Breast epithelium (tissue), 4 donors: ENCODE data around the gene ADA. TPM values are rescaled to one million over a fixed set of nuclear protein-coding genes. Genes with fewer than 3 reads are reported as not detected.

Experiments used
- DNase-seq, 2 donors: peaks; one replicate each; pipeline ENCODE4 v3.0.0-alpha.2; 2019; ENCODE audit warnings: low spot score in 2 of 2
- H3K27ac ChIP-seq, 2 donors: fragments of 200-600 bp; sonication (generic) in 1 of 2; one replicate each; pipeline ENCODE4 v1.5.1; 2016 to 2019; ENCODE audit warnings: mild to moderate bottlenecking in 1 of 2
- H3K27me3 ChIP-seq, 2 donors: fragments of 200-600 bp; sonication (generic) in 1 of 2; one replicate each; pipeline versions ENCODE4 v1.5.1 to v1.6.0; 2017 to 2019; ENCODE audit warnings: control low read depth in 1 of 2, mild to moderate bottlenecking in 1 of 2
- H3K36me3 ChIP-seq: fragments of 200-600 bp; one replicate; pipeline ENCODE4 v1.5.1; 2019
- H3K4me1 ChIP-seq, 2 donors: fragments of 200-600 bp; sonication (generic); one replicate each; pipeline ENCODE4 v1.5.1; 2016 to 2019; ENCODE audit warnings: control low read depth in 1 of 2
- H3K4me3 ChIP-seq, 3 donors: fragments of 200-600 bp; sonication (generic); 1 replicate in 2 of 3; 2 replicates in 1 of 3; pipeline ENCODE4 v1.5.1; 2016 to 2019; ENCODE audit warnings: mild to moderate bottlenecking in 3 of 3, moderate library complexity in 2 of 3
- H3K9me3 ChIP-seq, 2 donors: fragments of 200-600 bp; sonication (generic) in 1 of 2; one replicate each; pipeline ENCODE4 v1.5.1; 2016 to 2019; ENCODE audit warnings: control low read depth in 1 of 2
- CTCF ChIP-seq, 3 donors: fragments of 450-650 bp; IDR thresholded peaks; one replicate each; pipeline ENCODE4 v1.5.1; 2016 to 2017; ENCODE audit warnings: antibody characterized with exemption in 3 of 3, mild to moderate bottlenecking in 3 of 3, moderate library complexity in 3 of 3
- POLR2A ChIP-seq: fragments of 450-650 bp; IDR thresholded peaks from one replicate; pipeline ENCODE4 v1.6.1; 2016; ENCODE audit warnings: antibody characterized with exemption, mild to moderate bottlenecking, moderate library complexity
- POLR2AphosphoS5 ChIP-seq, 3 donors: sonication (generic); formaldehyde crosslinking; IDR thresholded peaks; one replicate each; pipeline ENCODE4 v1.6.1; 2017; ENCODE audit warnings: antibody characterized with exemption in 3 of 3
- intact Hi-C: fragments of 100-400 bp; cut with DNase I; formaldehyde crosslinking; loops from one replicate; pipeline ENCODE4 v1.15.1; 2023; ENCODE audit warnings: low total_unique reads
- total RNA-seq, 3 donors: library from RNA; depleted of rRNA; stranded (reverse); fragments of >200 nt; gene quantifications; one replicate each; pipeline ENCODE4 v1.1.0, GENCODE V29; 2016

Gene ADA
- total RNA-seq, 3 donors from 2014 or later, result 5.7 to 46.2 (median 11.5) TPM

- no peak for TF ChIP-seq POLR2AphosphoS5 (IDR thresholded peaks at IDR 0.05)
- TF ChIP-seq POLR2A, result no peak
- no peak for TF ChIP-seq CTCF (IDR thresholded peaks at IDR 0.05)
- no peaks in the 10 kb centered on the region for H3K27me3 ChIP-seq
- DNase-seq, result no peak
- H3K36me3 ChIP-seq, result no peaks in the 10 kb centered on the region
- H3K9me3 ChIP-seq, result peaks cover 0 to 4% of the 10 kb centered on the region in 2 donors
- no peak overlapping the region for H3K4me3 ChIP-seq
- peak overlapping the region in 1 of 2 donors; percentile 19 for H3K27ac ChIP-seq
- intact Hi-C loops, result loop anchor here (1.0 kb wide), 1 partner anchor 26 kb away; no protein-coding TSS in a partner anchor
- H3K4me1 ChIP-seq, result peaks cover 0 to 5% of the 10 kb centered on the region in 2 donors
Observed at GRCh38 chr20:44618318-44618731, 33.2 kb downstream of the ADA start.

- Histone ChIP-seq H3K36me3 (no peaks in the 10 kb centered on the region), H3K4me3 (no peak overlapping the region), H3K4me1 (peaks cover 0 to 5% of the 10 kb centered on the region in 2 donors), H3K27me3 (no peaks in the 10 kb centered on the region), H3K9me3 (no peaks in the 10 kb centered on the region), H3K27ac (peak overlapping the region in 1 of 2 donors; percentile 85)
- TF ChIP-seq CTCF (IDR thresholded peaks at IDR 0.05) (no peak), POLR2AphosphoS5 (IDR thresholded peaks at IDR 0.05) (no peak), POLR2A (no peak)
- no peak for DNase-seq
- intact Hi-C loops, result no loop called here
Observed at GRCh38 chr20:44616604-44616964, 34.9 kb downstream of the ADA start.

GRCh38 chr20:44615876-44616603 lies 35.5 kb downstream of the ADA start:
- H3K4me1 ChIP-seq, result peaks cover 0 to 5% of the 10 kb centered on the region in 2 donors
- TF ChIP-seq POLR2AphosphoS5 (IDR thresholded peaks at IDR 0.05), result no peak
- TF ChIP-seq CTCF (IDR thresholded peaks at IDR 0.05), result no peak
- TF ChIP-seq POLR2A, result no peak
- DNase-seq, result no peak

GRCh38 chr20:44615169-44615791 lies 36.2 kb downstream of the ADA start:
- H3K27me3 ChIP-seq, result no peaks in the 10 kb centered on the region
- TF ChIP-seq POLR2AphosphoS5 (IDR thresholded peaks at IDR 0.05) (no peak), CTCF (IDR thresholded peaks at IDR 0.05) (no peak), POLR2A (no peak)
- intact Hi-C loops, result no loop called here
- H3K27ac ChIP-seq, result peak overlapping the region; percentile 35 to 85
- no peaks in the 10 kb centered on the region for H3K9me3 ChIP-seq
- peaks cover 0 to 5% of the 10 kb centered on the region in 2 donors for H3K4me1 ChIP-seq
- H3K4me3 ChIP-seq, result no peak overlapping the region
- DNase-seq, result no peak
- no peaks in the 10 kb centered on the region for H3K36me3 ChIP-seq

More at GRCh38 chr20:44615876-44616603, 35.5 kb downstream of the ADA start:
- H3K36me3 ChIP-seq, result no peaks in the 10 kb centered on the region
- no peaks in the 10 kb centered on the region for H3K9me3 ChIP-seq
- intact Hi-C loops, result no loop called here
- H3K27ac ChIP-seq, result peak overlapping the region; percentile 35 to 85
- H3K27me3 ChIP-seq, result no peaks in the 10 kb centered on the region
- no peak overlapping the region for H3K4me3 ChIP-seq

- Histone ChIP-seq H3K4me1 (peaks cover 0 to 5% of the 10 kb centered on the region in 2 donors), H3K27ac (peak overlapping the region; percentile 29 to 85), H3K9me3 (no peaks in the 10 kb centered on the region), H3K27me3 (no peaks in the 10 kb centered on the region), H3K36me3 (no peaks in the 10 kb centered on the region), H3K4me3 (no peak overlapping the region)
- intact Hi-C loops, result loop anchor here (5.0 kb wide), 1 partner anchor 227 kb away; no protein-coding TSS in a partner anchor
- no peak for TF ChIP-seq POLR2A
- TF ChIP-seq CTCF (IDR thresholded peaks at IDR 0.05), result no peak
- TF ChIP-seq POLR2AphosphoS5 (IDR thresholded peaks at IDR 0.05), result no peak
- DNase-seq, result no peak
Observed at GRCh38 chr20:44614525-44614924, 37.0 kb downstream of the ADA start.
